SK-N-SH (cell line): ENCODE measurements around the gene TUBGCP6. TPM values are rescaled to one million over a fixed set of nuclear protein-coding genes. Genes with fewer than 3 reads are reported as not detected.

Source experiments
- CTCF ChIA-PET: fragments of 300-600, 350-600 bp; formaldehyde crosslinking; extraction: SDS; loops from one replicate; lab custom pipeline; 2021; lab: Yijun Ruan, JAX
- POLR2A ChIA-PET: fragments of 350-600 bp; sonication (Branson Sonifier 250); formaldehyde crosslinking; extraction: SDS; loops from one replicate; lab custom pipeline; 2020; ENCODE audit warnings: antibody characterized with exemption, inconsistent platforms; lab: Yijun Ruan, JAX
- DNase-seq: peaks from one replicate; pipeline ENCODE4 v3.0.0; 2012
- H2AFZ ChIP-seq: fragments of 200-600 bp; sonication (generic); 2 replicates; pipeline ENCODE4 v1.8.1; 2016; ENCODE audit warnings: antibody characterized with exemption, mild to moderate bottlenecking, low read depth
- H3F3A ChIP-seq: fragments of 200-600 bp; sonication (generic); replicated peaks from 2 replicates; pipeline ENCODE3; 2016; ENCODE audit warnings: antibody characterized with exemption, mild to moderate bottlenecking; ENCODE audit not compliant: insufficient read depth
- H3K27ac ChIP-seq, 2 experiments: fragments of 200-500 bp in 1 of 2; fragments of 200-600 bp in 1 of 2; sonication (Bioruptor generic) in 1 of 2; sonication (generic), shearing (Covaris generic) in 1 of 2; 2 replicates each; pipeline versions ENCODE4 v1.5.1 to v1.6.1; 2014 to 2016; ENCODE audit warnings: low read depth in 2 of 2, inconsistent platforms in 1 of 2, low read length in 1 of 2, mild to moderate bottlenecking in 1 of 2, mixed read lengths in 1 of 2
- H3K27me3 ChIP-seq: fragments of 200-600 bp; sonication (generic), shearing (Covaris generic); 2 replicates; pipeline ENCODE4 v1.6.1; 2016; ENCODE audit warnings: mixed run types; ENCODE audit not compliant: insufficient read depth
- H3K36me3 ChIP-seq, 2 experiments: fragments of 200-500 bp in 1 of 2; fragments of 200-600 bp in 1 of 2; sonication (Bioruptor generic) in 1 of 2; sonication (generic) in 1 of 2; replicated peaks in 1 of 2; 2 replicates each; pipeline versions ENCODE3 to v1.5.1; 2014 to 2016; ENCODE audit warnings: low read length in 1 of 2, mild to moderate bottlenecking in 1 of 2; ENCODE audit not compliant: insufficient read depth in 2 of 2, control insufficient read depth in 1 of 2
- H3K4me1 ChIP-seq, 2 experiments: fragments of 200-500 bp in 1 of 2; fragments of 200-600 bp in 1 of 2; sonication (Bioruptor generic) in 1 of 2; sonication (generic), shearing (Covaris generic) in 1 of 2; 2 replicates each; pipeline versions ENCODE4 v1.5.1 to v1.6.1; 2014 to 2016; ENCODE audit warnings: low read depth in 1 of 2, low read length in 1 of 2, mixed run types in 1 of 2; ENCODE audit not compliant: insufficient read depth in 2 of 2, control insufficient read depth in 1 of 2
- H3K4me2 ChIP-seq: fragments of 200-600 bp; sonication (generic), shearing (Covaris generic); 2 replicates; pipeline ENCODE4 v1.6.1; 2017; ENCODE audit warnings: mixed run types
- H3K4me3 ChIP-seq, 2 experiments: fragments of 200-500 bp in 1 of 2; fragments of 200-600 bp in 1 of 2; sonication (Bioruptor generic) in 1 of 2; sonication (generic), shearing (Covaris generic) in 1 of 2; 2 replicates each; pipeline versions ENCODE4 v1.5.1 to v1.8.1; 2014 to 2016; ENCODE audit warnings: low read depth in 2 of 2, inconsistent platforms in 1 of 2, low read length in 1 of 2, mild to moderate bottlenecking in 1 of 2, mixed read lengths in 1 of 2, moderate library complexity in 1 of 2
- H3K79me2 ChIP-seq: fragments of 200-600 bp; sonication (generic); 2 replicates; pipeline ENCODE4 v1.8.1; 2017; ENCODE audit warnings: mild to moderate bottlenecking; ENCODE audit not compliant: insufficient read depth
- H3K9ac ChIP-seq: fragments of 200-600 bp; sonication (generic); 2 replicates; pipeline ENCODE4 v1.6.1; 2017; ENCODE audit warnings: mixed run types
- H3K9me2 ChIP-seq: fragments of 200-600 bp; sonication (generic); 2 replicates; pipeline ENCODE4 v1.6.1; 2017; ENCODE audit warnings: mixed run types
- H3K9me3 ChIP-seq: fragments of 200-600 bp; sonication (generic); 2 replicates; pipeline ENCODE4 v1.6.1; 2017; ENCODE audit warnings: mixed run types, mild to moderate bottlenecking, moderate library complexity
- H4K20me1 ChIP-seq: fragments of 200-600 bp; sonication (generic); 2 replicates; pipeline ENCODE4 v1.6.1; 2017; ENCODE audit warnings: mild to moderate bottlenecking, mixed run types; ENCODE audit not compliant: insufficient read depth
- CHD2 ChIP-seq: fragments of 150-350 bp; IDR thresholded peaks from 2 replicates; pipeline ENCODE4 v1.6.1; 2018; ENCODE audit warnings: low read length; ENCODE audit not compliant: partially characterized antibody
- ELF1 ChIP-seq: IDR thresholded peaks from 2 replicates; pipeline ENCODE4 v1.4.0; 2012
- FOXJ3 ChIP-seq: sonication (generic); formaldehyde crosslinking; IDR thresholded peaks from 2 replicates; pipeline ENCODE4 v1.5.1; 2020; ENCODE audit warnings: mild to moderate bottlenecking, missing genetic modification reagents
- RCOR1 ChIP-seq: fragments of 150-350 bp; IDR thresholded peaks from 2 replicates; pipeline ENCODE4 v1.6.1; 2017; ENCODE audit warnings: antibody characterized with exemption, low read length
- RFX5 ChIP-seq: IDR thresholded peaks from 2 replicates; pipeline ENCODE4 v1.6.1; 2012; ENCODE audit warnings: mild to moderate bottlenecking, improper control_type of control experiment, low read length
- WGBS: methylation state at CpG from one replicate; pipeline ENCODE4 v1.1.6; 2017; ENCODE audit warnings: low lambda C conversion rate; 5-methylcytosine and 5-hydroxymethylcytosine counted together
- polyA plus RNA-seq, 3 experiments: library from polyadenylated mRNA; depleted of rRNA; stranded (reverse); fragments of >200 nt; gene quantifications; 2 replicates each; pipeline ENCODE4 v1.2.3, GENCODE V29; 2012
- TF ChIP-seq, protein P1 (sequence below): IDR thresholded peaks from 2 replicates; pipeline ENCODE4 v1.4.0; 2012; ENCODE audit warnings: low read depth, borderline replicate concordance
- TF ChIP-seq, protein P2 (sequence below): IDR thresholded peaks from 2 replicates; pipeline ENCODE4 v1.4.0; 2012; ENCODE audit warnings: low read depth
- TF ChIP-seq, protein P3 (sequence below): IDR thresholded peaks from 2 replicates; pipeline ENCODE4 v1.4.0; 2012; ENCODE audit warnings: low read depth, borderline replicate concordance
- TF ChIP-seq, protein P4 (sequence below): IDR thresholded peaks from 2 replicates; pipeline ENCODE4 v1.6.1; 2012; ENCODE audit warnings: mild to moderate bottlenecking, low read depth, low read length, moderate library complexity
- TF ChIP-seq, protein P5 (sequence below): IDR thresholded peaks from 2 replicates; pipeline ENCODE4; 2012

TUBGCP6 gene
- polyA plus RNA-seq, 1 of the 3 experiments (the other 2 are of a cell fraction), result 40.4 TPM

DNA sequence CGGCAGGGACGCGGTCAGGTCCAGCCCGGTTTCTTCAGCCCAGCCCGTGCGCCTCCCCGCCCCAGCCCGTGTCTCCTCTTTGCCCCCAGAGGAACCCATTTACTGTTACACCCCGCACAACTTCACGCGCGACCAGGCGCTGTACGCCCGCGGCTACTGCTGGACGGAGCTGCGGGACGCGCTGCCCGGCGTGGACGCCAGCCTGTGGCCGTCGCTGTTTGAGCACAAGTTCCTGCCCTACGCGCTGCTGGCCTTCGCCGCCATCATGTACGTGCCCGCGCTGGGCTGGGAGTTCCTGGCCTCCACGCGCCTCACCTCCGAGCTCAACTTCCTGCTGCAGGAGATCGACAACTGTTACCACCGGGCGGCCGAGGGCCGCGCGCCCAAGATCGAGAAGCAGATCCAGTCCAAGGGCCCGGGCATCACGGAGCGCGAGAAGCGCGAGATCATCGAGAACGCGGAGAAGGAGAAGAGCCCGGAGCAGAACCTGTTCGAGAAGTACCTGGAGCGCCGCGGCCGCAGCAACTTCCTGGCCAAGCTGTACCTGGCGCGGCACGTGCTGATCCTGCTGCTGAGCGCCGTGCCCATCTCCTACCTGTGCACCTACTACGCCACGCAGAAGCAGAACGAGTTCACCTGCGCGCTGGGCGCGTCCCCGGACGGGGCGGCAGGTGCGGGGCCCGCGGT is 67.8 kb downstream of the TUBGCP6 start:
- no peaks in the 10 kb centered on the region for H3K9me3 ChIP-seq
- H3K9ac ChIP-seq, result no peak overlapping the region
- no peaks in the 10 kb centered on the region for H3K27me3 ChIP-seq
- H2AFZ ChIP-seq, result no peak overlapping the region
- 97% methylated on average over 70 of the region's 76 CpGs for WGBS
- no peaks in the 10 kb centered on the region for H3K79me2 ChIP-seq
- H3K4me3 ChIP-seq, result no peak overlapping the region
- no peaks in the 10 kb centered on the region for H4K20me1 ChIP-seq
- H3F3A ChIP-seq, result no peaks in the 10 kb centered on the region
- no peaks in the 10 kb centered on the region for H3K36me3 ChIP-seq
- H3K4me2 ChIP-seq, result no peak overlapping the region
- H3K4me1 ChIP-seq, result no peaks in the 10 kb centered on the region
- TF ChIP-seq RFX5, result no peak
- TF ChIP-seq, protein P1, sequence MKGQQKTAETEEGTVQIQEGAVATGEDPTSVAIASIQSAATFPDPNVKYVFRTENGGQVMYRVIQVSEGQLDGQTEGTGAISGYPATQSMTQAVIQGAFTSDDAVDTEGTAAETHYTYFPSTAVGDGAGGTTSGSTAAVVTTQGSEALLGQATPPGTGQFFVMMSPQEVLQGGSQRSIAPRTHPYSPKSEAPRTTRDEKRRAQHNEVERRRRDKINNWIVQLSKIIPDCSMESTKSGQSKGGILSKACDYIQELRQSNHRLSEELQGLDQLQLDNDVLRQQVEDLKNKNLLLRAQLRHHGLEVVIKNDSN, result no peak
- no peak for TF ChIP-seq RCOR1
- TF ChIP-seq, protein P2, sequence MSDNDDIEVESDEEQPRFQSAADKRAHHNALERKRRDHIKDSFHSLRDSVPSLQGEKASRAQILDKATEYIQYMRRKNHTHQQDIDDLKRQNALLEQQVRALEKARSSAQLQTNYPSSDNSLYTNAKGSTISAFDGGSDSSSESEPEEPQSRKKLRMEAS, result no peak
- TF ChIP-seq, protein P3, sequence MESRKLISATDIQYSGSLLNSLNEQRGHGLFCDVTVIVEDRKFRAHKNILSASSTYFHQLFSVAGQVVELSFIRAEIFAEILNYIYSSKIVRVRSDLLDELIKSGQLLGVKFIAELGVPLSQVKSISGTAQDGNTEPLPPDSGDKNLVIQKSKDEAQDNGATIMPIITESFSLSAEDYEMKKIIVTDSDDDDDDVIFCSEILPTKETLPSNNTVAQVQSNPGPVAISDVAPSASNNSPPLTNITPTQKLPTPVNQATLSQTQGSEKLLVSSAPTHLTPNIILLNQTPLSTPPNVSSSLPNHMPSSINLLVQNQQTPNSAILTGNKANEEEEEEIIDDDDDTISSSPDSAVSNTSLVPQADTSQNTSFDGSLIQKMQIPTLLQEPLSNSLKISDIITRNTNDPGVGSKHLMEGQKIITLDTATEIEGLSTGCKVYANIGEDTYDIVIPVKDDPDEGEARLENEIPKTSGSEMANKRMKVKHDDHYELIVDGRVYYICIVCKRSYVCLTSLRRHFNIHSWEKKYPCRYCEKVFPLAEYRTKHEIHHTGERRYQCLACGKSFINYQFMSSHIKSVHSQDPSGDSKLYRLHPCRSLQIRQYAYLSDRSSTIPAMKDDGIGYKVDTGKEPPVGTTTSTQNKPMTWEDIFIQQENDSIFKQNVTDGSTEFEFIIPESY, result no peak
- TF ChIP-seq FOXJ3, result no peak
- TF ChIP-seq, protein P4, sequence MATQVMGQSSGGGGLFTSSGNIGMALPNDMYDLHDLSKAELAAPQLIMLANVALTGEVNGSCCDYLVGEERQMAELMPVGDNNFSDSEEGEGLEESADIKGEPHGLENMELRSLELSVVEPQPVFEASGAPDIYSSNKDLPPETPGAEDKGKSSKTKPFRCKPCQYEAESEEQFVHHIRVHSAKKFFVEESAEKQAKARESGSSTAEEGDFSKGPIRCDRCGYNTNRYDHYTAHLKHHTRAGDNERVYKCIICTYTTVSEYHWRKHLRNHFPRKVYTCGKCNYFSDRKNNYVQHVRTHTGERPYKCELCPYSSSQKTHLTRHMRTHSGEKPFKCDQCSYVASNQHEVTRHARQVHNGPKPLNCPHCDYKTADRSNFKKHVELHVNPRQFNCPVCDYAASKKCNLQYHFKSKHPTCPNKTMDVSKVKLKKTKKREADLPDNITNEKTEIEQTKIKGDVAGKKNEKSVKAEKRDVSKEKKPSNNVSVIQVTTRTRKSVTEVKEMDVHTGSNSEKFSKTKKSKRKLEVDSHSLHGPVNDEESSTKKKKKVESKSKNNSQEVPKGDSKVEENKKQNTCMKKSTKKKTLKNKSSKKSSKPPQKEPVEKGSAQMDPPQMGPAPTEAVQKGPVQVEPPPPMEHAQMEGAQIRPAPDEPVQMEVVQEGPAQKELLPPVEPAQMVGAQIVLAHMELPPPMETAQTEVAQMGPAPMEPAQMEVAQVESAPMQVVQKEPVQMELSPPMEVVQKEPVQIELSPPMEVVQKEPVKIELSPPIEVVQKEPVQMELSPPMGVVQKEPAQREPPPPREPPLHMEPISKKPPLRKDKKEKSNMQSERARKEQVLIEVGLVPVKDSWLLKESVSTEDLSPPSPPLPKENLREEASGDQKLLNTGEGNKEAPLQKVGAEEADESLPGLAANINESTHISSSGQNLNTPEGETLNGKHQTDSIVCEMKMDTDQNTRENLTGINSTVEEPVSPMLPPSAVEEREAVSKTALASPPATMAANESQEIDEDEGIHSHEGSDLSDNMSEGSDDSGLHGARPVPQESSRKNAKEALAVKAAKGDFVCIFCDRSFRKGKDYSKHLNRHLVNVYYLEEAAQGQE, result no peak
- TF ChIP-seq ELF1, result no peak
- TF ChIP-seq, protein P5, sequence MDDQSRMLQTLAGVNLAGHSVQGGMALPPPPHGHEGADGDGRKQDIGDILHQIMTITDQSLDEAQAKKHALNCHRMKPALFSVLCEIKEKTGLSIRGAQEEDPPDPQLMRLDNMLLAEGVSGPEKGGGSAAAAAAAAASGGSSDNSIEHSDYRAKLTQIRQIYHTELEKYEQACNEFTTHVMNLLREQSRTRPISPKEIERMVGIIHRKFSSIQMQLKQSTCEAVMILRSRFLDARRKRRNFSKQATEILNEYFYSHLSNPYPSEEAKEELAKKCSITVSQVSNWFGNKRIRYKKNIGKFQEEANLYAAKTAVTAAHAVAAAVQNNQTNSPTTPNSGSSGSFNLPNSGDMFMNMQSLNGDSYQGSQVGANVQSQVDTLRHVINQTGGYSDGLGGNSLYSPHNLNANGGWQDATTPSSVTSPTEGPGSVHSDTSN, result no peak
- no peak for TF ChIP-seq CHD2
- ChIA-PET CTCF (no interaction called here), POLR2A (no interaction called here)
- H3K9me2 ChIP-seq, result no peaks in the 10 kb centered on the region
- H3K27ac ChIP-seq, result no peak overlapping the region
- no peak for DNase-seq
